Common myeloid progenitor, CD34-positive (primary cell): ENCODE measurements around the gene DOCK4.
A peak's percentile ranks its signal among the peaks of the same experiment; 100 is the strongest.

Source experiments
- CTCF ChIA-PET: fragments of 350-600 bp; sonication (Branson Sonifier 250); formaldehyde crosslinking; loops from one replicate; lab custom pipeline; 2021; ENCODE audit warnings: antibody characterized with exemption; lab: Charles Lee
- POLR2A ChIA-PET: fragments of 350-600 bp; sonication (Branson Sonifier 250); formaldehyde crosslinking; loops from one replicate; lab custom pipeline; 2021; ENCODE audit warnings: antibody characterized with exemption; lab: Charles Lee
- DNase-seq, 3 donors: peaks; one replicate each; pipeline versions ENCODE4 v3.0.0 to v3.0.0-alpha.2; 2013
- H3K27ac ChIP-seq, 2 experiments: 1 replicate in 1 of 2; 2 replicates in 1 of 2; pipeline ENCODE4 v1.7.0; 2013; ENCODE audit warnings: inconsistent platforms in 2 of 2, low read length in 2 of 2, mild to moderate bottlenecking in 2 of 2, low read depth in 1 of 2, moderate library complexity in 1 of 2; ENCODE audit not compliant: severe bottlenecking in 2 of 2, insufficient read depth in 1 of 2, poor library complexity in 1 of 2
- H3K27me3 ChIP-seq, 5 experiments: replicated peaks in 2 of 5; 1 replicate in 3 of 5; 2 replicates in 2 of 5; pipeline versions ENCODE4 v1.6.1 to v1.7.0; 2013; ENCODE audit warnings: low read length in 4 of 5, mild to moderate bottlenecking in 2 of 5, moderate library complexity in 2 of 5, inconsistent platforms in 1 of 5; ENCODE audit not compliant: insufficient read depth in 5 of 5, control insufficient read depth in 4 of 5
- H3K36me3 ChIP-seq, 4 experiments: 1 replicate in 2 of 4; 2 replicates in 2 of 4; pipeline versions ENCODE4 v1.6.1 to v1.7.0; 2013; ENCODE audit warnings: low read length in 3 of 4, control low read depth in 1 of 4, mild to moderate bottlenecking in 1 of 4; ENCODE audit not compliant: control insufficient read depth in 4 of 4, insufficient read depth in 4 of 4
- H3K4me1 ChIP-seq, 4 experiments: 1 replicate in 3 of 4; 2 replicates in 1 of 4; pipeline versions ENCODE4 v1.6.1 to v1.7.1; 2013; ENCODE audit warnings: low read length in 3 of 4, mild to moderate bottlenecking in 3 of 4, control low read depth in 1 of 4, inconsistent platforms in 1 of 4, moderate library complexity in 1 of 4; ENCODE audit not compliant: control insufficient read depth in 4 of 4, insufficient read depth in 4 of 4; ENCODE audit errors: control extremely low read depth in 1 of 4
- H3K4me3 ChIP-seq, 7 experiments: 1 replicate in 4 of 7; 2 replicates in 3 of 7; pipeline versions ENCODE4 v1.5.1 to v1.7.0; 2013; ENCODE audit warnings: mild to moderate bottlenecking in 7 of 7, low read length in 6 of 7, moderate library complexity in 6 of 7, inconsistent platforms in 2 of 7, low read depth in 2 of 7, control low read depth in 1 of 7; ENCODE audit not compliant: insufficient read depth in 4 of 7, control insufficient read depth in 1 of 7; ENCODE audit errors: extremely low read depth in 1 of 7
- H3K9me3 ChIP-seq, 5 experiments: 1 replicate in 4 of 5; 2 replicates in 1 of 5; pipeline versions ENCODE4 v1.6.1 to v1.7.1; 2013; ENCODE audit warnings: low read length in 4 of 5, mild to moderate bottlenecking in 2 of 5, inconsistent platforms in 1 of 5, low read depth in 1 of 5, moderate library complexity in 1 of 5; ENCODE audit not compliant: control insufficient read depth in 4 of 5, insufficient read depth in 2 of 5; ENCODE audit errors: control extremely low read depth in 1 of 5
- WGBS: methylation state at CpG from one replicate; pipeline ENCODE4 v1.1.5; 2013; ENCODE audit not compliant: insufficient coverage; 5-methylcytosine and 5-hydroxymethylcytosine counted together

The DOCK4 gene

GRCh38 chr7:112202816-112203215 is 3.4 kb downstream of the DOCK4 start:
- H3K4me1 ChIP-seq: peaks cover 22 to 33% (median 30%) of the 10 kb centered on the region in 4 experiments
- H3K9me3 ChIP-seq: peaks cover 0 to 2% (median 0%) of the 10 kb centered on the region in 5 experiments
- ChIA-PET CTCF (interaction anchor here (1.0 to 1.3 kb wide), 5 partner anchors 8 to 274 kb away, joined by 3 read pairs; no protein-coding TSS in a partner anchor), POLR2A (no interaction called here)
- H3K27ac ChIP-seq: no peak overlapping the region
- H3K4me3 ChIP-seq: no peak overlapping the region
- H3K27me3 ChIP-seq: peaks cover 0 to 12% (median 4%) of the 10 kb centered on the region in 5 experiments
- WGBS: 41% methylated on average over 2 of the region's 2 CpGs
- peak in 2 of 3 donors; percentile 43 to 46 for DNase-seq
- no peaks in the 10 kb centered on the region for H3K36me3 ChIP-seq

GRCh38 chr7:112201839-112202238 is 4.4 kb downstream of the DOCK4 start:
- DNase-seq: no peak
- peaks cover 0 to 2% (median 0%) of the 10 kb centered on the region in 5 experiments for H3K9me3 ChIP-seq
- ChIA-PET CTCF (interaction anchor here (1.0 kb wide), 1 partner anchor 209 kb away, joined by 3 read pairs; no protein-coding TSS in a partner anchor), POLR2A (no interaction called here)
- H3K4me1 ChIP-seq: peaks cover 15 to 29% (median 23%) of the 10 kb centered on the region in 4 experiments
- peaks cover 0 to 12% (median 4%) of the 10 kb centered on the region in 5 experiments for H3K27me3 ChIP-seq
- no peak overlapping the region for H3K27ac ChIP-seq
- H3K4me3 ChIP-seq: no peak overlapping the region
- H3K36me3 ChIP-seq: no peaks in the 10 kb centered on the region

GRCh38 chr7:112201411-112201810 is 4.8 kb downstream of the DOCK4 start:
- peak in 2 of 3 donors; percentile 6 to 14 for DNase-seq
- no peak overlapping the region for H3K4me3 ChIP-seq
- peaks cover 0 to 12% (median 4%) of the 10 kb centered on the region in 5 experiments for H3K27me3 ChIP-seq
- peaks cover 15 to 29% (median 23%) of the 10 kb centered on the region in 4 experiments for H3K4me1 ChIP-seq
- no peak overlapping the region for H3K27ac ChIP-seq
- H3K36me3 ChIP-seq: no peaks in the 10 kb centered on the region
- WGBS: 73% methylated on average over 2 of the region's 6 CpGs
- ChIA-PET CTCF (interaction anchor here (0.6 to 1.3 kb wide), 3 partner anchors 9 to 89 kb away, joined by 3 read pairs; no protein-coding TSS in a partner anchor), POLR2A (no interaction called here)
- peaks cover 0 to 2% (median 0%) of the 10 kb centered on the region in 5 experiments for H3K9me3 ChIP-seq

DNA sequence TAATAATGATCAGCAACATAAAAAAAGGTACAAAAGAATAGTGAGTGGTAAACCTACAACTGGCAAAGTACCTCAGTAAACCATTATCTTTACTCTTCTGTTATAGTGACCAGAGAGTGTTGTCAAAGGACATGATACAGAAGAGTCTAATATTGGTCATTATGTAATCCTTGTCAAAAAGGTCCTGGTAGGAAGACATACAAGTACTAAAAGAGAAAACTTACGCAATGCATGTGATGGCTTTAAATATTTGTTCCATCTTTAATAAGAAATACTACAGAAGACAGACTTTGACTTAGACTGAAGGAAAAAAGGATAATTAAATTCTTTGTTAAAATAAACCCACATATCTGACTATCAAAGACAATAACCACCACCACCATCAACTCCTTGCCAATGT is 6.5 kb downstream of the DOCK4 start:
- Histone ChIP-seq H3K36me3 (no peaks in the 10 kb centered on the region), H3K4me1 (peaks cover 12 to 15% (median 13%) of the 10 kb centered on the region in 4 experiments), H3K27me3 (peaks cover 0 to 12% (median 4%) of the 10 kb centered on the region in 5 experiments), H3K27ac (no peak overlapping the region), H3K9me3 (peaks cover 0 to 2% (median 0%) of the 10 kb centered on the region in 5 experiments), H3K4me3 (no peak overlapping the region)
- CTCF ChIA-PET: no interaction called here
- POLR2A ChIA-PET: no interaction called here
- DNase-seq: no peak
- no CpG with 5 or more reads among the region's 1 CpG for WGBS

- peaks cover 0 to 2% (median 0%) of the 10 kb centered on the region in 5 experiments for H3K9me3 ChIP-seq
- H3K4me1 ChIP-seq: peaks cover 6 to 10% (median 8%) of the 10 kb centered on the region in 4 experiments
- peaks cover 0 to 10% (median 4%) of the 10 kb centered on the region in 5 experiments for H3K27me3 ChIP-seq
- POLR2A ChIA-PET: no interaction called here
- DNase-seq: no peak
- WGBS: no CpG with 5 or more reads among the region's 2 CpGs
- no peak overlapping the region for H3K27ac ChIP-seq
- no peak overlapping the region for H3K4me3 ChIP-seq
- CTCF ChIA-PET: interaction anchor here (1.5 kb wide), 1 partner anchor 11 kb away, joined by 3 read pairs; no protein-coding TSS in a partner anchor
- H3K36me3 ChIP-seq: no peaks in the 10 kb centered on the region
Observed at GRCh38 chr7:112199035-112199655, 7.1 kb downstream of the DOCK4 start.

GRCh38 chr7:112197322-112197721 is 8.9 kb downstream of the DOCK4 start:
- Histone ChIP-seq H3K9me3 (peaks cover 0 to 2% (median 0%) of the 10 kb centered on the region in 5 experiments), H3K4me1 (no peaks in the 10 kb centered on the region), H3K4me3 (no peak overlapping the region), H3K27ac (no peak overlapping the region), H3K36me3 (no peaks in the 10 kb centered on the region), H3K27me3 (peaks cover 0 to 3% (median 0%) of the 10 kb centered on the region in 5 experiments)
- ChIA-PET POLR2A (no interaction called here), CTCF (no interaction called here)
- no peak for DNase-seq
- WGBS: 100% methylated on average over 4 of the region's 6 CpGs

GRCh38 chr7:112195717-112196116 is 10.5 kb downstream of the DOCK4 start:
- no peaks in the 10 kb centered on the region for H3K4me1 ChIP-seq
- no peak overlapping the region for H3K4me3 ChIP-seq
- no peak for DNase-seq
- no peaks in the 10 kb centered on the region for H3K27me3 ChIP-seq
- no peak overlapping the region for H3K27ac ChIP-seq
- no peaks in the 10 kb centered on the region for H3K9me3 ChIP-seq
- POLR2A ChIA-PET: no interaction called here
- WGBS: 83% methylated on average over 1 of the region's 5 CpGs
- CTCF ChIA-PET: interaction anchor here (1.5 kb wide), 1 partner anchor 8 kb away, joined by 3 read pairs; no protein-coding TSS in a partner anchor
- H3K36me3 ChIP-seq: no peaks in the 10 kb centered on the region
